Placental epithelial cell (primary cell): ENCODE data around the gene SLC31A1. TPM values are rescaled to one million over a fixed set of nuclear protein-coding genes. Genes with fewer than 3 reads are reported as not detected.

ENCODE experiments used
- total RNA-seq: library from RNA; depleted of rRNA; stranded (reverse); fragments of >200 nt; gene quantifications from 2 replicates; pipeline ENCODE4 v1.2.3, GENCODE V29; 2012

SLC31A1 gene
- 14.9 and 19.4 TPM in 2 replicates for total RNA-seq

DNA sequence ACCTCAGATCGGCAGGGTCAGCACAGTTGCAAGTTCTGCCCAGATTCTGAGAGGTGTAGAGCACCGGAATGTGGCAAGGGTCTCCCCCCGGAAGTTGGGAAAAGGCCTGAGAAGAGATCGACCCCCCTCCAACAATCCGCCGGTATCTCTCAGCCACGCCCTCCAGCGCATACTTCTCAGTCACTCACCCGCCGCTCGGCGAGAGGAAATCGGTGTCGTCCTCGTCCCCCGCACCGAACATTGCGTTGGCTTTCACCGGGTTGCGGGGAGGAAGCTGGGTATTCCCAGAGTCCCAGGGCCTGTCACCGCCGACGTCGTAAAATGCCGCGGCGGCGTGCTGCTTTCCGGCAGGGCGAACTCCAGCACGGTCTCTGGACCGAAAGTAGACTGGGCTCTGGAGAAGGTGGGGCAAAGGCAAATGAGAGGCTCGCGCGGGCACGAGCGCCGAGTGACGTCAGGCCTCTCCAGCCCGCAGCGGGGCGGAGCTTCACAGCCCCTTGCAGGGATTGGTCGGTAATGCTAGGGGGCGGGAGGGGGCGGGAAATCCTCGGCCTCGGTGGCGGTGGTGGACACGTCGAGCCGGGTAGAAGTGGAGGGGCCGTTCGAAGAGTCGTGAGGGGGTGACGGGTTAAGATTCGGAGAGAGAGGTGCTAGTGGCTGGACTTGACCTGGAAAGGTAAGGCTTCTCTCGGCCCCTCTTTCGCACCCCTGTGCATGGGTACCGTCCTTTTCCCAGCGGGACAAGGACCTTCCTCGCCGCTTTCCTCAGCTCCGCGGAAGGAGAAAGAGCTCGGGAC is at the start of gene SLC31A1, which contains the start of gene FKBP15:
TSS of gene SLC31A1 (plus strand) at position 542 of the 797 bp plus-strand sequence. CDS start 34,605 bp downstream, outside the sequence.
TSS of gene FKBP15 (minus strand) at position 275 of the 797 bp plus-strand sequence. CDS start at position 241, 34 bp downstream.

DNA sequence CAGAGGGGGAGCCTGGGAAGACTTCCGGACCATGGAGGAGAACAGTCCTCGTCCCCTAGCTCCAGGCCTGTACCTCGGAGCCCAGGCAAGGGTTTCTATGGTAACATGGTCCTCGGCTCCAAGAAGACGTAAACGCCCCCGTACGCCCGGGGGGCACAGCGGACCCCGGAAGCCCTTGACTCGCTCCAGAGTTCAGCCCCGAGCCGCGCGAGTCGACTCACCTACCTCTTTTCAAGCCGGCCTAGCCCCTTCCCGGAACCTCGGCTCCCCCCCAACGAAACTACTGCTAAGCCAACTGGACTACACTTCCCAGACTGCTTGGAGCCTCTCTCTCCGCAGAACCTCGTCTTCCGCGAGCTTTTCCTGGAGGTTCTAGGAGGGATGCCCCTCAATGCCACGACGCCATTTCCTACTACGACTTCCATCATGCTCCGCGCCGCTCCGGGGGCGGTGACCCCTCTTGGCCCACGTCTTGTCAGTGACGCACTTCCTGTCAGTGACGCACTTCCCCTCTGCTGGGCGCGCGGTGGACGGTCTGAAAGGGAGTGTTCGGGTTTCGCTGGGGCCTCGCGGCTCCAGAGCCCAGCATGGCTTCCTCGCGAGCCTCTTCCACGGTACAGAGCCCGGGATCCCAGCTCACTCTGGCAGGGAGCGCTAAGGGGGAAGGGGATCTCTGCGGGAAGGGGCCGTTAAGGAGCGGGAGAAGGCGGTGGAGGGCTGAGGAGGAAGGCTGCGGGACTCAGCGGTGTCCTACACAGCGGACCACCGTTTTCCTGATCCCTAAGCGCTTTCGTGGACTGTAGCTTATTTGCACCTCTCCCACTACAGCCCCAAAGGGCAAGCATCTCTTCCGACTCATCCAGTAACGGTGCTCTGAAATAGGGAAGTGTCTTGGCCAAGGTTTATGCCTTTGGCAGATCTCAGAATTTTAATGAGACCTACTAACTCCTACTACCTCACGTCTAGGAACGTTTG is 54.1 kb downstream of the SLC31A1 start, which contains the start of the genes CDC26 and PRPF4:
TSS of gene CDC26 (minus strand) at position 416 of the 975 bp plus-strand sequence. CDS start 3,065 bp downstream, outside the sequence.
TSS of gene PRPF4 (plus strand) at position 502 of the 975 bp plus-strand sequence. CDS start at position 588, 86 bp downstream.

DNA sequence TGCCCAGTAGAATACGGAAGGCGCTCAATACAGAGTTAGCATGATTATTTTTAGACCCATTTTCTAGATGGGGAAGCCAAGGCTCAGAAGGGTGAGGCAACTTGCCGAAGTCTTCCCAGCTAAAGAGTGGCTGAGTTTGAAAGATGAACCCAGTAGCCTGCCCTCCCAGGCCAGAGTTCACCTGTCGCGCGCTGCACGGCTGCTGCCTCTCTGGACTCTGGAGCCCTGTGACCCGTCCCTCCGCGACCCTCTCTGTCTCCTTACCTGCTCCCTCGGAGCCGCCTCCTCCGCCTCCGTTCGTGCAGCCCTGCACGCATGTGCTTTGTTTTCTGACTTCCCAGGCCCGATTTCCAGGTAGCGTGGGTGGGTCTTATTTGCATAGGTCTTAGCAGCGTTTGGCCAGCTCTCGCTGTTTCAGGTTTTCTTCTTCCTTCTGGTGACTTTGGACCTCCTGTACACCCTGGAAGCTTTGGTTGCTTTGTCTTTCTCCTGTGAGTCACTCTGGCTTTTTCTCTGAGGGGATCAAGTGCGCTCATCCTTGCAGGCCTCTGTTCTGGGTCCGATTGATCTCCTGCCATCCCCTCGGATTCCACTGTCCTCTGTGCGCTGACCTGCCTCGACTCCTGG is 81.6 kb downstream of the SLC31A1 start, which contains the start of gene RNF183:
TSS of gene RNF183 (minus strand) at position 585 of the 627 bp plus-strand sequence. CDS start 5,192 bp downstream, outside the sequence.

Other genes starting within 250 kb of the SLC31A1 start
- gene ZNF883, start 209.4 kb upstream of the SLC31A1 start, total RNA-seq, result 1.2 and 4.7 TPM in 2 replicates
- gene ZFP37, start 164.8 kb upstream of the SLC31A1 start, total RNA-seq, result 0.33 and 3.1 TPM in 2 replicates
- gene SLC31A2, start 70.5 kb upstream of the SLC31A1 start, total RNA-seq, result 7.1 and 11.6 TPM in 2 replicates
- 21.2 and 29.2 TPM in 2 replicates for gene FKBP15, start 267 bp upstream of the SLC31A1 start, total RNA-seq
- gene CDC26, start 54.0 kb downstream of the SLC31A1 start, total RNA-seq, result 34.7 and 36.1 TPM in 2 replicates
- 22.0 and 23.1 TPM in 2 replicates for gene PRPF4, start 54.1 kb downstream of the SLC31A1 start, total RNA-seq
- 0.39 TPM in 1 of 2 replicates, not detected in the other for gene RNF183, start 81.8 kb downstream of the SLC31A1 start, total RNA-seq
- 1.7 and 2.0 TPM in 2 replicates for gene WDR31, start 118.7 kb downstream of the SLC31A1 start, total RNA-seq
- gene BSPRY, start 128.0 kb downstream of the SLC31A1 start, total RNA-seq, result not detected in 2 replicates
- gene HDHD3, start 155.4 kb downstream of the SLC31A1 start, total RNA-seq, result 18.1 and 20.0 TPM in 2 replicates
- gene ALAD, start 179.7 kb downstream of the SLC31A1 start, total RNA-seq, result 14.7 and 19.2 TPM in 2 replicates
- gene POLE3, start 189.1 kb downstream of the SLC31A1 start, total RNA-seq, result 30.6 and 39.4 TPM in 2 replicates
- gene C9orf43, start 189.2 kb downstream of the SLC31A1 start, total RNA-seq, result 0.33 and 1.2 TPM in 2 replicates
- 16.1 and 17.5 TPM in 2 replicates for gene RGS3, start 242.2 kb downstream of the SLC31A1 start, total RNA-seq